ENCODE data around the gene BCAS3.

- TF ChIP-seq CTCF (IDR thresholded peaks at IDR 0.05 in 2 of 3, conservative IDR thresholded peaks at IDR 0.05 in 1 of 3; ENCODE audit: borderline replicate concordance in 1 of 3, insufficient read depth in 1 of 3, low read depth in 2 of 3, low read length in 2 of 3) (no peak), EGR1 (IDR thresholded peaks at IDR 0.05; ENCODE audit: low read depth) (no peak), POLR2A (IDR thresholded peaks at IDR 0.05; ENCODE audit: borderline replicate concordance, extremely low read depth, insufficient read depth, insufficient read length) (no peak), ATF3 (IDR thresholded peaks at IDR 0.05) (no peak), SP1 (IDR thresholded peaks at IDR 0.05; ENCODE audit: low read depth) (no peak), RAD21 (IDR thresholded peaks at IDR 0.05; ENCODE audit: low read depth) (no peak), ZBTB33 (IDR thresholded peaks at IDR 0.05; ENCODE audit: extremely low read depth, insufficient replicate concordance, low read length) (no peak), POLR2AphosphoS5 (IDR thresholded peaks at IDR 0.05; ENCODE audit: low read depth, low read length) (no peak), CBX3 (IDR thresholded peaks at IDR 0.05; ENCODE audit: low read depth) (no peak), JUND (IDR thresholded peaks at IDR 0.05) (no peak), EZH2phosphoT487 (IDR thresholded peaks at IDR 0.05; ENCODE audit: borderline replicate concordance) (no peak)
These were observed 667.4 kb downstream of the BCAS3 start for GRCh38 chr17:61345061-61345460.

Data from HCT116 (cell line).